Spleen (tissue), 7 donors: Measurements from ENCODE around the gene PTPRN2.

Experiments
- POLR2AphosphoS5 ChIP-seq, 3 donors: sonication (generic); formaldehyde crosslinking; IDR thresholded peaks; one replicate each; pipeline ENCODE4 v1.5.1; 2017; ENCODE audit warnings: antibody characterized with exemption in 3 of 3
- TF ChIP-seq, protein P1 (sequence below), 11 experiments: fragments of 200-600 bp in 7 of 11; fragments of 450-650 bp in 4 of 11; sonication (generic) in 4 of 11; IDR thresholded peaks in 8 of 11; conservative IDR thresholded peaks in 3 of 11; 1 replicate in 7 of 11; 2 replicates in 4 of 11; pipeline versions ENCODE4 v1.4.0 to v1.8.0; 2016 to 2021; ENCODE audit warnings: antibody characterized with exemption in 11 of 11, inconsistent platforms in 4 of 11, mild to moderate bottlenecking in 1 of 11
- donor health status: DM: no; HTN: no; CAD: no; lungs with moderate emphysema.
- donor health status: DM: no; HTN: no; CAD: no.
- donor health status: DM: no; HTN: no; CAD: no.

GRCh38 chr7:158291998-158292397 is 295.6 kb downstream of the PTPRN2 start:
- TF ChIP-seq, protein P1, sequence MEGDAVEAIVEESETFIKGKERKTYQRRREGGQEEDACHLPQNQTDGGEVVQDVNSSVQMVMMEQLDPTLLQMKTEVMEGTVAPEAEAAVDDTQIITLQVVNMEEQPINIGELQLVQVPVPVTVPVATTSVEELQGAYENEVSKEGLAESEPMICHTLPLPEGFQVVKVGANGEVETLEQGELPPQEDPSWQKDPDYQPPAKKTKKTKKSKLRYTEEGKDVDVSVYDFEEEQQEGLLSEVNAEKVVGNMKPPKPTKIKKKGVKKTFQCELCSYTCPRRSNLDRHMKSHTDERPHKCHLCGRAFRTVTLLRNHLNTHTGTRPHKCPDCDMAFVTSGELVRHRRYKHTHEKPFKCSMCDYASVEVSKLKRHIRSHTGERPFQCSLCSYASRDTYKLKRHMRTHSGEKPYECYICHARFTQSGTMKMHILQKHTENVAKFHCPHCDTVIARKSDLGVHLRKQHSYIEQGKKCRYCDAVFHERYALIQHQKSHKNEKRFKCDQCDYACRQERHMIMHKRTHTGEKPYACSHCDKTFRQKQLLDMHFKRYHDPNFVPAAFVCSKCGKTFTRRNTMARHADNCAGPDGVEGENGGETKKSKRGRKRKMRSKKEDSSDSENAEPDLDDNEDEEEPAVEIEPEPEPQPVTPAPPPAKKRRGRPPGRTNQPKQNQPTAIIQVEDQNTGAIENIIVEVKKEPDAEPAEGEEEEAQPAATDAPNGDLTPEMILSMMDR (IDR thresholded peaks at IDR 0.05 in 8 of 11, conservative IDR thresholded peaks at IDR 0.05 in 3 of 11), result no peak
- no peak for TF ChIP-seq POLR2AphosphoS5 (IDR thresholded peaks at IDR 0.05)
